Body of pancreas (tissue), 4 donors: ENCODE measurements around the gene CDH16. TPM values are rescaled to one million over a fixed set of nuclear protein-coding genes. Genes with fewer than 3 reads are reported as not detected.

Experiments used
- ATAC-seq: fragments of 150-250 bp; one replicate; pipeline ENCODE4 v1.9.1; 2016
- DNase-seq, 4 donors: peaks; one replicate each; pipeline ENCODE4 v3.0.0-alpha.2; 2019
- H3K27ac ChIP-seq, 4 donors: fragments of 200-600 bp; sonication (generic); 1 replicate in 3 of 4; 2 replicates in 1 of 4; pipeline versions ENCODE4 v1.5.1 to v1.6.1; 2016 to 2019; ENCODE audit warnings: mild to moderate bottlenecking in 1 of 4, mixed read lengths in 1 of 4, moderate library complexity in 1 of 4
- H3K27me3 ChIP-seq, 2 donors: fragments of 200-600 bp; sonication (generic); one replicate each; pipeline ENCODE4 v1.6.0; 2016; ENCODE audit warnings: mild to moderate bottlenecking in 1 of 2
- H3K36me3 ChIP-seq, 2 donors: fragments of 200-600 bp; sonication (generic); replicated peaks in 1 of 2; 2 replicates each; pipeline ENCODE4 v1.5.1; 2016; ENCODE audit warnings: low read depth in 2 of 2; ENCODE audit not compliant: insufficient read depth in 1 of 2
- H3K4me1 ChIP-seq: fragments of 200-600 bp; sonication (generic); one replicate; pipeline ENCODE4 v1.6.0; 2016
- H3K4me3 ChIP-seq, 2 donors: fragments of 200-600 bp; sonication (generic); 1 replicate in 1 of 2; 2 replicates in 1 of 2; pipeline ENCODE4 v1.5.1; 2016 to 2019
- H3K9me3 ChIP-seq, 3 donors: fragments of 200-600 bp; sonication (generic); 1 replicate in 2 of 3; 2 replicates in 1 of 3; pipeline ENCODE4 v1.5.1; 2016
- CTCF ChIP-seq, 7 experiments: fragments of 450-650 bp in 4 of 7; fragments of 200-600 bp in 3 of 7; sonication (generic) in 3 of 7; IDR thresholded peaks; one replicate each; pipeline ENCODE4 v1.5.1; 2016 to 2019; ENCODE audit warnings: antibody characterized with exemption in 7 of 7
- POLR2A ChIP-seq, 3 donors: fragments of 450-650 bp; IDR thresholded peaks; one replicate each; pipeline ENCODE4 v1.6.1; 2016; ENCODE audit warnings: antibody characterized with exemption in 3 of 3, mild to moderate bottlenecking in 2 of 3
- WGBS, 2 donors: methylation state at CpG; one replicate each; pipeline ENCODE4 v1.1.5; 2017; 5-methylcytosine and 5-hydroxymethylcytosine counted together
- intact Hi-C: fragments of 100-400 bp; cut with DNase I; formaldehyde crosslinking; loops from one replicate; pipeline ENCODE4 v1.15.1; 2023
- total RNA-seq, 2 donors: library from RNA; depleted of rRNA; stranded (reverse); fragments of >200 nt; gene quantifications; one replicate each; pipeline ENCODE4 v1.1.0, GENCODE V29; 2016

Gene CDH16
- total RNA-seq, 2 donors from 2014 or later, result not detected

GRCh38 chr16:66921729-66922450 is 3.2 kb upstream of the CDH16 start:
- H3K27me3 ChIP-seq, result peaks cover 0 to 12% of the 10 kb centered on the region in 2 donors
- WGBS, 2 donors, result 61 to 64% methylated on average over 17 to 42 of the region's 42 CpGs
- intact Hi-C loops, result no loop called here
- peaks cover 19% of the 10 kb centered on the region for H3K4me1 ChIP-seq
- no peak overlapping the region for H3K27ac ChIP-seq
- no peaks in the 10 kb centered on the region for H3K9me3 ChIP-seq
- H3K36me3 ChIP-seq, result no peaks in the 10 kb centered on the region
- ATAC-seq (no peak), DNase-seq (no peak)
- no peak for TF ChIP-seq POLR2A (IDR thresholded peaks at IDR 0.05)
- no peak for TF ChIP-seq CTCF (IDR thresholded peaks at IDR 0.05)
- no peak overlapping the region for H3K4me3 ChIP-seq

GRCh38 chr16:66920924-66921680 is 2.4 kb upstream of the CDH16 start:
- DNase-seq (no peak), ATAC-seq (no peak)
- TF ChIP-seq POLR2A (IDR thresholded peaks at IDR 0.05), result no peak
- no peak for TF ChIP-seq CTCF (IDR thresholded peaks at IDR 0.05)
- WGBS, 2 donors, result 50 to 58% methylated on average over 7 to 9 of the region's 9 CpGs
- Histone ChIP-seq H3K27ac (no peak overlapping the region), H3K4me3 (no peak overlapping the region), H3K4me1 (peaks cover 15% of the 10 kb centered on the region), H3K27me3 (peaks cover 0 to 12% of the 10 kb centered on the region in 2 donors), H3K36me3 (no peaks in the 10 kb centered on the region), H3K9me3 (no peaks in the 10 kb centered on the region)
- intact Hi-C loops, result no loop called here

- intact Hi-C loops, result no loop called here
- TF ChIP-seq CTCF (IDR thresholded peaks at IDR 0.05) (no peak), POLR2A (IDR thresholded peaks at IDR 0.05) (no peak)
- Histone ChIP-seq H3K27ac (no peak overlapping the region), H3K36me3 (no peaks in the 10 kb centered on the region), H3K9me3 (no peaks in the 10 kb centered on the region), H3K27me3 (peaks cover 0 to 6% of the 10 kb centered on the region in 2 donors), H3K4me1 (peaks cover 7% of the 10 kb centered on the region), H3K4me3 (no peak overlapping the region)
- WGBS, 2 donors, result 25 to 48% methylated on average over 2 of the region's 2 CpGs
- DNase-seq (no peak), ATAC-seq (no peak)
Measured at GRCh38 chr16:66920299-66920590, 1.6 kb upstream of the CDH16 start.

- intact Hi-C loops, result no loop called here
- Histone ChIP-seq H3K36me3 (no peaks in the 10 kb centered on the region), H3K27me3 (peaks cover 0 to 4% of the 10 kb centered on the region in 2 donors), H3K27ac (no peak overlapping the region), H3K9me3 (no peaks in the 10 kb centered on the region), H3K4me1 (peaks cover 2% of the 10 kb centered on the region), H3K4me3 (no peak overlapping the region)
- 50 to 54% methylated on average over 1 to 5 of the region's 5 CpGs for WGBS, 2 donors
- TF ChIP-seq CTCF (IDR thresholded peaks at IDR 0.05) (no peak), POLR2A (IDR thresholded peaks at IDR 0.05) (no peak)
- no peak for DNase-seq
- no peak for ATAC-seq
Measured at GRCh38 chr16:66919569-66920298, 1.0 kb upstream of the CDH16 start.
